GM23248 (cell line): ENCODE results near the gene ZNF264.

ENCODE experiments used
- EZH2 ChIP-seq: fragments of 200-600 bp; sonication (generic); IDR thresholded peaks from 2 replicates; pipeline ENCODE4 v1.6.1; 2018; ENCODE audit warnings: antibody characterized with exemption, mild to moderate bottlenecking; ENCODE audit not compliant: insufficient read depth, poor library complexity, severe bottlenecking
- EZH2phosphoT487 ChIP-seq: fragments of 200-600 bp; sonication (generic); IDR thresholded peaks from 2 replicates; pipeline ENCODE4 v1.6.1; 2018; ENCODE audit warnings: antibody characterized with exemption, moderate library complexity, mild to moderate bottlenecking, low read depth; ENCODE audit not compliant: insufficient read depth

GRCh38 chr19:57171551-57172081 is 19.7 kb upstream of the ZNF264 start:
- TF ChIP-seq EZH2phosphoT487, result no peak
- no peak for TF ChIP-seq EZH2
